HepG2 (cell line): ENCODE measurements around the gene UTF1. TPM values are rescaled to one million over a fixed set of nuclear protein-coding genes. Genes with fewer than 3 reads are reported as not detected.

Source experiments
- ARID5B ChIP-seq: IDR thresholded peaks from 2 replicates; pipeline ENCODE4 v1.4.0; 2020; ENCODE audit warnings: mild to moderate bottlenecking, missing genetic modification reagents
- BATF2 ChIP-seq: sonication (generic); formaldehyde crosslinking; IDR thresholded peaks from 2 replicates; pipeline ENCODE4 v1.8.0; 2022; ENCODE audit warnings: mild to moderate bottlenecking, missing genetic modification reagents, moderate library complexity
- CEBPG ChIP-seq: IDR thresholded peaks from 2 replicates; pipeline ENCODE4 v1.6.1; 2016
- FOXP1 ChIP-seq, 2 experiments: fragments of 450-650 bp in 1 of 2; IDR thresholded peaks; 2 replicates each; pipeline ENCODE4 v1.6.1; 2017 to 2018; ENCODE audit warnings: antibody characterized with exemption in 1 of 2
- NFKBIZ ChIP-seq: IDR thresholded peaks from 2 replicates; pipeline ENCODE4 v1.6.1; 2018; ENCODE audit warnings: missing genetic modification reagents, missing compliant biosample characterization
- YEATS2 ChIP-seq: sonication (generic); formaldehyde crosslinking; IDR thresholded peaks from 2 replicates; pipeline ENCODE4 v1.4.0; 2020; ENCODE audit warnings: missing genetic modification reagents, borderline replicate concordance
- ZFAT ChIP-seq: sonication (generic); formaldehyde crosslinking; conservative IDR thresholded peaks from 2 replicates; pipeline ENCODE4 v1.8.1; 2023; ENCODE audit warnings: missing genetic modification reagents, inconsistent platforms
- ZNF292 ChIP-seq: sonication (generic); formaldehyde crosslinking; IDR thresholded peaks from 2 replicates; pipeline ENCODE4 v1.8.1; 2022; ENCODE audit warnings: mild to moderate bottlenecking, low read depth, missing genetic modification reagents, borderline replicate concordance
- ZNF512B ChIP-seq: sonication (generic); formaldehyde crosslinking; IDR thresholded peaks from 2 replicates; pipeline ENCODE4 v1.5.1; 2020; ENCODE audit warnings: missing genetic modification reagents, mild to moderate bottlenecking, borderline replicate concordance
- polyA plus RNA-seq, 8 experiments: library from polyadenylated mRNA; depleted of rRNA in 3 of 8; stranded (reverse) in 7 of 8; unstranded in 1 of 8; fragments of >200 nt; fragmentation: Illumina TruSeq in 4 of 8; extraction: Trizol in 4 of 8; gene quantifications; 2 replicates each; pipeline versions ENCODE4 v1.2.1 to v1.2.3, GENCODE V29; 2011 to 2016; ENCODE audit warnings: low read depth in 4 of 8, missing spikeins in 1 of 8, mixed read lengths in 1 of 8; ENCODE audit not compliant: insufficient read depth in 1 of 8
- total RNA-seq, 5 experiments: library from RNA; depleted of rRNA; stranded (reverse); fragments of >200 nt; fragmentation: Illumina TruSeq; extraction: Trizol; gene quantifications; 2 replicates each; pipeline ENCODE4 v1.2.3, GENCODE V29; 2016; ENCODE audit warnings: low read depth in 1 of 5
- TF ChIP-seq, protein P1 (sequence below): sonication (generic); formaldehyde crosslinking; IDR thresholded peaks from 2 replicates; pipeline ENCODE4 v1.5.1; 2020; ENCODE audit warnings: mild to moderate bottlenecking, missing genetic modification reagents, moderate library complexity
- TF ChIP-seq, protein P2 (sequence below): sonication (generic); formaldehyde crosslinking; IDR thresholded peaks from 2 replicates; pipeline ENCODE4 v1.4.0; 2020; ENCODE audit warnings: missing genetic modification reagents
- TF ChIP-seq, protein P3 (sequence below): sonication (generic); formaldehyde crosslinking; IDR thresholded peaks from 2 replicates; pipeline ENCODE4 v1.4.0; 2020; ENCODE audit warnings: missing genetic modification reagents

UTF1 gene
- total and polyA plus RNA-seq, 2 of the 13 experiments (the other 11 are each of a cell fraction or from before 2014, with no cell fraction given): not detected

GRCh38 chr10:133278577-133279265 is 48.7 kb downstream of the UTF1 start (continued):
- TF ChIP-seq, protein P1, sequence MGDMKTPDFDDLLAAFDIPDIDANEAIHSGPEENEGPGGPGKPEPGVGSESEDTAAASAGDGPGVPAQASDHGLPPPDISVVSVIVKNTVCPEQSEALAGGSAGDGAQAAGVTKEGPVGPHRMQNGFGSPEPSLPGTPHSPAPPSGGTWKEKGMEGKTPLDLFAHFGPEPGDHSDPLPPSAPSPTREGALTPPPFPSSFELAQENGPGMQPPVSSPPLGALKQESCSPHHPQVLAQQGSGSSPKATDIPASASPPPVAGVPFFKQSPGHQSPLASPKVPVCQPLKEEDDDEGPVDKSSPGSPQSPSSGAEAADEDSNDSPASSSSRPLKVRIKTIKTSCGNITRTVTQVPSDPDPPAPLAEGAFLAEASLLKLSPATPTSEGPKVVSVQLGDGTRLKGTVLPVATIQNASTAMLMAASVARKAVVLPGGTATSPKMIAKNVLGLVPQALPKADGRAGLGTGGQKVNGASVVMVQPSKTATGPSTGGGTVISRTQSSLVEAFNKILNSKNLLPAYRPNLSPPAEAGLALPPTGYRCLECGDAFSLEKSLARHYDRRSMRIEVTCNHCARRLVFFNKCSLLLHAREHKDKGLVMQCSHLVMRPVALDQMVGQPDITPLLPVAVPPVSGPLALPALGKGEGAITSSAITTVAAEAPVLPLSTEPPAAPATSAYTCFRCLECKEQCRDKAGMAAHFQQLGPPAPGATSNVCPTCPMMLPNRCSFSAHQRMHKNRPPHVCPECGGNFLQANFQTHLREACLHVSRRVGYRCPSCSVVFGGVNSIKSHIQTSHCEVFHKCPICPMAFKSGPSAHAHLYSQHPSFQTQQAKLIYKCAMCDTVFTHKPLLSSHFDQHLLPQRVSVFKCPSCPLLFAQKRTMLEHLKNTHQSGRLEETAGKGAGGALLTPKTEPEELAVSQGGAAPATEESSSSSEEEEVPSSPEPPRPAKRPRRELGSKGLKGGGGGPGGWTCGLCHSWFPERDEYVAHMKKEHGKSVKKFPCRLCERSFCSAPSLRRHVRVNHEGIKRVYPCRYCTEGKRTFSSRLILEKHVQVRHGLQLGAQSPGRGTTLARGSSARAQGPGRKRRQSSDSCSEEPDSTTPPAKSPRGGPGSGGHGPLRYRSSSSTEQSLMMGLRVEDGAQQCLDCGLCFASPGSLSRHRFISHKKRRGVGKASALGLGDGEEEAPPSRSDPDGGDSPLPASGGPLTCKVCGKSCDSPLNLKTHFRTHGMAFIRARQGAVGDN (CRISPR knock-in tag): peak; percentile 62
- TF ChIP-seq ZNF292 (peak; percentile 40; the same call in 1 of the 2 replicates), CEBPG (CRISPR knock-in tag) (peak; percentile 65), FOXP1 (IDR thresholded peaks at IDR 0.05) (no peak), FOXP1 (CRISPR knock-in tag; IDR thresholded peaks at IDR 0.05) (peak; percentile 73), ARID5B (CRISPR knock-in tag) (no peak), BATF2 (CRISPR knock-in tag) (no peak), ZNF512B (CRISPR knock-in tag) (no peak), ZFAT (CRISPR knock-in tag) (no peak), YEATS2 (CRISPR knock-in tag) (no peak), NFKBIZ (CRISPR knock-in tag) (no peak)
- TF ChIP-seq, protein P2, sequence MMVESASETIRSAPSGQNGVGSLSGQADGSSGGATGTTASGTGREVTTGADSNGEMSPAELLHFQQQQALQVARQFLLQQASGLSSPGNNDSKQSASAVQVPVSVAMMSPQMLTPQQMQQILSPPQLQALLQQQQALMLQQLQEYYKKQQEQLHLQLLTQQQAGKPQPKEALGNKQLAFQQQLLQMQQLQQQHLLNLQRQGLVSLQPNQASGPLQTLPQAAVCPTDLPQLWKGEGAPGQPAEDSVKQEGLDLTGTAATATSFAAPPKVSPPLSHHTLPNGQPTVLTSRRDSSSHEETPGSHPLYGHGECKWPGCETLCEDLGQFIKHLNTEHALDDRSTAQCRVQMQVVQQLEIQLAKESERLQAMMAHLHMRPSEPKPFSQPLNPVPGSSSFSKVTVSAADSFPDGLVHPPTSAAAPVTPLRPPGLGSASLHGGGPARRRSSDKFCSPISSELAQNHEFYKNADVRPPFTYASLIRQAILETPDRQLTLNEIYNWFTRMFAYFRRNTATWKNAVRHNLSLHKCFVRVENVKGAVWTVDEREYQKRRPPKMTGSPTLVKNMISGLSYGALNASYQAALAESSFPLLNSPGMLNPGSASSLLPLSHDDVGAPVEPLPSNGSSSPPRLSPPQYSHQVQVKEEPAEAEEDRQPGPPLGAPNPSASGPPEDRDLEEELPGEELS (CRISPR knock-in tag): peak; percentile 72; the same call in 1 of the 2 replicates
- TF ChIP-seq, protein P3, sequence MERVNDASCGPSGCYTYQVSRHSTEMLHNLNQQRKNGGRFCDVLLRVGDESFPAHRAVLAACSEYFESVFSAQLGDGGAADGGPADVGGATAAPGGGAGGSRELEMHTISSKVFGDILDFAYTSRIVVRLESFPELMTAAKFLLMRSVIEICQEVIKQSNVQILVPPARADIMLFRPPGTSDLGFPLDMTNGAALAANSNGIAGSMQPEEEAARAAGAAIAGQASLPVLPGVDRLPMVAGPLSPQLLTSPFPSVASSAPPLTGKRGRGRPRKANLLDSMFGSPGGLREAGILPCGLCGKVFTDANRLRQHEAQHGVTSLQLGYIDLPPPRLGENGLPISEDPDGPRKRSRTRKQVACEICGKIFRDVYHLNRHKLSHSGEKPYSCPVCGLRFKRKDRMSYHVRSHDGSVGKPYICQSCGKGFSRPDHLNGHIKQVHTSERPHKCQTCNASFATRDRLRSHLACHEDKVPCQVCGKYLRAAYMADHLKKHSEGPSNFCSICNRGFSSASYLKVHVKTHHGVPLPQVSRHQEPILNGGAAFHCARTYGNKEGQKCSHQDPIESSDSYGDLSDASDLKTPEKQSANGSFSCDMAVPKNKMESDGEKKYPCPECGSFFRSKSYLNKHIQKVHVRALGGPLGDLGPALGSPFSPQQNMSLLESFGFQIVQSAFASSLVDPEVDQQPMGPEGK (CRISPR knock-in tag): peak; percentile 70
